ENCODE measurements around the gene ZHX3. TPM values are rescaled to one million over a fixed set of nuclear protein-coding genes. Genes with fewer than 3 reads are reported as not detected.

Gene ZHX3
- total and polyA plus RNA-seq, 9 of the 15 experiments (the other 6 are each of a cell fraction or from before 2014, with no cell fraction given), result 0.80 to 14.6 (median 4.9) TPM

GRCh38 chr20:41136680-41137613 lies 180.6 kb downstream of the ZHX3 start, which contains the start of gene PLCG1 (continued):
- no peak for TF ChIP-seq THRB (CRISPR knock-in tag; conservative IDR thresholded peaks at IDR 0.05)
- TF ChIP-seq PRMT5 (CRISPR knock-in tag; IDR thresholded peaks at IDR 0.05), result no peak
- peak; percentile 65 for TF ChIP-seq SP2 (IDR thresholded peaks at IDR 0.05; ENCODE audit: extremely low read depth, low read depth, low read length, poor library complexity, severe bottlenecking)
- no peak for TF ChIP-seq NCOA6 (IDR thresholded peaks at IDR 0.05)
- no peak for TF ChIP-seq ZNF253 (CRISPR knock-in tag; conservative IDR thresholded peaks at IDR 0.05)
- no peak for TF ChIP-seq ZNF696 (CRISPR knock-in tag; conservative IDR thresholded peaks at IDR 0.05)
- peak in 1 of 3 experiments; percentile 75; a peak in 2 of 6 replicates for TF ChIP-seq ZBTB11 (CRISPR knock-in tag; IDR thresholded peaks at IDR 0.05)
- no peak for TF ChIP-seq BRF2 (IDR thresholded peaks at IDR 0.05; ENCODE audit: borderline replicate concordance, insufficient read depth, insufficient read length)
- TF ChIP-seq ZNF311 (CRISPR knock-in tag; IDR thresholded peaks at IDR 0.05), result no peak
- no peak for TF ChIP-seq STAG1 (CRISPR knock-in tag; IDR thresholded peaks at IDR 0.05; ENCODE audit: borderline replicate concordance)
